Measurements from ENCODE around the gene GTF2F2. TPM values are rescaled to one million over a fixed set of nuclear protein-coding genes. Genes with fewer than 3 reads are reported as not detected.

Gene GTF2F2
- total RNA-seq, 1 experiment from 2014 or later = 33.8 TPM

GRCh38 chr13:45107539-45107938 lies 12.8 kb upstream of the GTF2F2 start (continued):
- TF ChIP-seq USF2 (CRISPR knock-in tag; IDR thresholded peaks at IDR 0.05) (no peak), CBFB (CRISPR knock-in tag; IDR thresholded peaks at IDR 0.05; ENCODE audit: low read depth) (no peak), TEAD4 (CRISPR knock-in tag; IDR thresholded peaks at IDR 0.05) (no peak), EMX1 (CRISPR knock-in tag; IDR thresholded peaks at IDR 0.05) (no peak)

GRCh38 chr13:45108716-45109101 lies 11.6 kb upstream of the GTF2F2 start:
- CTCF ChIA-PET = interaction anchor here (0.6 kb wide), 2 partner anchors 11 to 625 kb away, joined by 3 read pairs; no protein-coding TSS in a partner anchor
- H3K4me3 Mint-ChIP-seq = peak overlapping the region; percentile 8; the same call in 1 of the 2 replicates
- DNase-seq (ENCODE audit: low spot score) (peak; percentile 54), ATAC-seq (peak; percentile 96)
- H3K27me3 Mint-ChIP-seq (ENCODE audit: low read depth) = peaks cover 6% of the 10 kb centered on the region; the same call in 1 of the 2 replicates
- H3K36me3 Mint-ChIP-seq = no peaks in the 10 kb centered on the region
- H3K9me3 Mint-ChIP-seq = no peaks in the 10 kb centered on the region
- POLR2A ChIA-PET = interaction anchor here (0.6 to 1.3 kb wide), 2 partner anchors 12 to 103 kb away, joined by 3 to 6 read pairs; partner anchors contain the start of gene GTF2F2
- peak; percentile 64; the same call in 1 of the 2 replicates for TF ChIP-seq E2F4 (CRISPR knock-in tag; IDR thresholded peaks at IDR 0.05; ENCODE audit: borderline replicate concordance, low read depth)
- TF ChIP-seq EMX1 (CRISPR knock-in tag; IDR thresholded peaks at IDR 0.05) = no peak
- peaks cover 29% of the 10 kb centered on the region for H3K4me1 Mint-ChIP-seq
- H3K27ac Mint-ChIP-seq = peak overlapping the region; percentile 57; the same call in 1 of the 2 replicates

GRCh38 chr13:45109102-45109720 lies 11.1 kb upstream of the GTF2F2 start:
- Mint-ChIP-seq H3K27me3 (ENCODE audit: low read depth) (peaks cover 6% of the 10 kb centered on the region; the same call in 1 of the 2 replicates), H3K4me1 (peaks cover 27% of the 10 kb centered on the region), H3K27ac (peak overlapping the region; percentile 57; the same call in 1 of the 2 replicates), H3K9me3 (no peaks in the 10 kb centered on the region), H3K36me3 (no peaks in the 10 kb centered on the region), H3K4me3 (no peak overlapping the region)
- POLR2A ChIA-PET = interaction anchor here (0.6 to 1.3 kb wide), 2 partner anchors 11 to 102 kb away, joined by 3 to 6 read pairs; partner anchors contain the start of gene GTF2F2
- no peak for ATAC-seq
- TF ChIP-seq ERG (CRISPR knock-in tag; IDR thresholded peaks at IDR 0.05) = no peak
- no peak for TF ChIP-seq CREM (CRISPR knock-in tag; IDR thresholded peaks at IDR 0.05)
- no peak for TF ChIP-seq FOXP4 (CRISPR knock-in tag; IDR thresholded peaks at IDR 0.05)
- no peak for TF ChIP-seq ZNF232 (CRISPR knock-in tag; IDR thresholded peaks at IDR 0.05)
- no peak for TF ChIP-seq ZNF121 (CRISPR knock-in tag; IDR thresholded peaks at IDR 0.05)
- TF ChIP-seq ATF3 (CRISPR knock-in tag; conservative IDR thresholded peaks at IDR 0.05) = no peak
- TF ChIP-seq SOX15 (CRISPR knock-in tag; IDR thresholded peaks at IDR 0.05) = no peak
- no peak for TF ChIP-seq TEAD1 (CRISPR knock-in tag; IDR thresholded peaks at IDR 0.05)
- TF ChIP-seq ELF4 (CRISPR knock-in tag; IDR thresholded peaks at IDR 0.05; ENCODE audit: low read depth) = no peak
- no peak for TF ChIP-seq KAT7 (CRISPR knock-in tag; IDR thresholded peaks at IDR 0.05; ENCODE audit: borderline replicate concordance)
- TF ChIP-seq CTCF (IDR thresholded peaks at IDR 0.05) = no peak
- no peak for TF ChIP-seq NFATC4 (CRISPR knock-in tag; IDR thresholded peaks at IDR 0.05)
- TF ChIP-seq RELA (CRISPR knock-in tag; IDR thresholded peaks at IDR 0.05; ENCODE audit: borderline replicate concordance) = no peak
- TF ChIP-seq HMGXB4 (CRISPR knock-in tag; IDR thresholded peaks at IDR 0.05) = no peak
- TF ChIP-seq GABPB1 (CRISPR knock-in tag; IDR thresholded peaks at IDR 0.05) = no peak
- no peak for TF ChIP-seq HMGA2 (CRISPR knock-in tag; IDR thresholded peaks at IDR 0.05)
- no peak for TF ChIP-seq TP53 (CRISPR knock-in tag; IDR thresholded peaks at IDR 0.05)
- no peak for TF ChIP-seq FOXJ3 (CRISPR knock-in tag; IDR thresholded peaks at IDR 0.05; ENCODE audit: borderline replicate concordance)
- TF ChIP-seq ZNF138 (CRISPR knock-in tag; conservative IDR thresholded peaks at IDR 0.05) = no peak
- TF ChIP-seq ATF1 (CRISPR knock-in tag; IDR thresholded peaks at IDR 0.05) = no peak
- DNase-seq (ENCODE audit: low spot score) = no peak
- CTCF ChIA-PET = interaction anchor here (0.6 kb wide), 1 partner anchor 11 kb away, joined by 3 read pairs; no protein-coding TSS in a partner anchor

All from WTC11 (cell line).